Measurements from ENCODE around the gene CUEDC2.

- TF ChIP-seq CTCF (IDR thresholded peaks at IDR 0.05) (no peak), POLR2A (IDR thresholded peaks at IDR 0.05) (no peak)
Observed at GRCh38 chr10:102435529-102436233, 3.3 kb upstream of the CUEDC2 start.
